Right lobe of liver (tissue), 6 donors: ENCODE measurements around the gene RTKN. TPM values are rescaled to one million over a fixed set of nuclear protein-coding genes. Genes with fewer than 3 reads are reported as not detected.

Source experiments
- ATAC-seq, 4 donors: fragments of 200-7000 bp; cut with Tn5 transposase; one replicate each; pipeline ENCODE4 v1.9.1; 2020; ENCODE audit warnings: mild to moderate bottlenecking in 4 of 4, moderate library complexity in 4 of 4
- DNase-seq, 3 donors: peaks; one replicate each; pipeline ENCODE4 v3.0.0-alpha.2; 2020
- H3K27ac ChIP-seq, 3 donors: fragments of 200-600 bp; one replicate each; pipeline ENCODE4 v1.8.0; 2022
- H3K27me3 ChIP-seq, 2 donors: fragments of 200-600 bp; one replicate each; pipeline ENCODE4 v1.8.0; 2022
- H3K36me3 ChIP-seq, 4 donors: fragments of 200-600 bp; sonication (generic) in 1 of 4; one replicate each; pipeline versions ENCODE4 v1.5.1 to v1.8.0; 2017 to 2022; ENCODE audit warnings: control low read depth in 1 of 4
- H3K4me1 ChIP-seq, 4 donors: fragments of 200-600 bp; sonication (generic) in 1 of 4; one replicate each; pipeline versions ENCODE4 v1.5.1 to v1.8.0; 2017 to 2022; ENCODE audit warnings: control low read depth in 1 of 4
- H3K4me3 ChIP-seq, 3 donors: fragments of 200-600 bp; one replicate each; pipeline ENCODE4 v1.8.0; 2022
- H3K9me3 ChIP-seq, 4 donors: fragments of 200-600 bp; sonication (generic) in 1 of 4; one replicate each; pipeline versions ENCODE4 v1.5.1 to v1.8.0; 2017 to 2022; ENCODE audit warnings: control low read depth in 1 of 4
- CTCF ChIP-seq, 4 donors: fragments of 200-600 bp in 3 of 4; fragments of 450-650 bp in 1 of 4; IDR thresholded peaks; one replicate each; pipeline versions ENCODE4 v1.5.1 to v1.8.0; 2016 to 2022; ENCODE audit warnings: antibody characterized with exemption in 4 of 4, mild to moderate bottlenecking in 2 of 4
- POLR2A ChIP-seq: fragments of 450-650 bp; IDR thresholded peaks from one replicate; pipeline ENCODE4 v1.6.1; 2017; ENCODE audit warnings: antibody characterized with exemption, mild to moderate bottlenecking
- WGBS: methylation state at CpG from one replicate; pipeline ENCODE4 v1.1.6; 2018; ENCODE audit warnings: low coverage, low lambda C conversion rate; ENCODE audit not compliant: insufficient coverage; ENCODE audit errors: missing lambda C conversion rate; 5-methylcytosine and 5-hydroxymethylcytosine counted together
- intact Hi-C, 2 donors: fragments of 100-400 bp; cut with DNase I; formaldehyde crosslinking; loops; one replicate each; pipeline versions ENCODE4 v1.11.2 to v1.14.1; 2022
- total RNA-seq, 6 experiments: library from RNA; depleted of rRNA in 2 of 6; stranded (reverse); fragments of >200 nt in 2 of 6; fragmentation: NEBNext Ultra II Directional in 3 of 6; extraction: Animal tissue kit (Norgen Biotek cat#: 25700) in 3 of 6; gene quantifications; one replicate each; pipeline versions ENCODE4 v1.1.0 to v1.2.4, GENCODE V29; 2016 to 2023
- donor health status: DM: no; HTN: yes; CAD: no.
- donor health status: DM: no; HTN: no; CAD: no.
- donor health status: DM: no; HTN: no; CAD: no.
- donor health status: DM: no; HTN: yes; CAD: no.
- donor health status: DM: no; HTN: yes; CAD: no.

RTKN gene
- total RNA-seq, 6 experiments from 2014 or later: 61.5 to 103 (median 83.0) TPM

- Histone ChIP-seq H3K27ac (peak overlapping the region; percentile 72 to 94 (median 91)), H3K4me1 (peaks cover 0 to 64% (median 25%) of the 10 kb centered on the region in 4 donors), H3K9me3 (no peaks in the 10 kb centered on the region), H3K4me3 (peak overlapping the region; percentile 67 to 79 (median 67)), H3K27me3 (no peaks in the 10 kb centered on the region), H3K36me3 (no peaks in the 10 kb centered on the region)
- intact Hi-C loops: no loop called here
- no peak for TF ChIP-seq POLR2A
- no peak for TF ChIP-seq CTCF (IDR thresholded peaks at IDR 0.05)
- DNase-seq: no peak
- WGBS: 29% methylated on average over 12 of the region's 33 CpGs
- ATAC-seq: peak in 3 of 4 donors; percentile 0 to 2 (median 1)
These were observed 507 bp downstream of the RTKN start for GRCh38 chr2:74441170-74441689.

- peak overlapping the region; percentile 67 to 79 (median 67) for H3K4me3 ChIP-seq
- H3K36me3 ChIP-seq: peaks cover 0 to 3% (median 0%) of the 10 kb centered on the region in 4 donors
- H3K4me1 ChIP-seq: peaks cover 0 to 59% (median 24%) of the 10 kb centered on the region in 4 donors
- peak overlapping the region; percentile 72 to 94 (median 91) for H3K27ac ChIP-seq
- TF ChIP-seq POLR2A (peak; percentile 45), CTCF (IDR thresholded peaks at IDR 0.05) (peak; percentile 10 to 55 (median 26))
- intact Hi-C loops: no loop called here
- H3K9me3 ChIP-seq: no peaks in the 10 kb centered on the region
- no peaks in the 10 kb centered on the region for H3K27me3 ChIP-seq
- WGBS: 5% methylated on average over 26 of the region's 45 CpGs
- ATAC-seq (peak; percentile 78 to 89 (median 80)), DNase-seq (peak; percentile 88 to 92 (median 92))
These were observed 1.2 kb downstream of the RTKN start for GRCh38 chr2:74440378-74441169.

- Histone ChIP-seq H3K27ac (peak overlapping the region; percentile 72 to 94 (median 91)), H3K4me1 (peaks cover 0 to 53% (median 20%) of the 10 kb centered on the region in 4 donors), H3K27me3 (no peaks in the 10 kb centered on the region), H3K4me3 (peak overlapping the region; percentile 67 to 79 (median 67)), H3K36me3 (peaks cover 0 to 3% (median 0%) of the 10 kb centered on the region in 4 donors), H3K9me3 (no peaks in the 10 kb centered on the region)
- intact Hi-C loops: no loop called here
- TF ChIP-seq POLR2A (no peak), CTCF (IDR thresholded peaks at IDR 0.05) (no peak)
- DNase-seq (peak; percentile 60 to 71 (median 69)), ATAC-seq (peak; percentile 3 to 13 (median 9))
- WGBS: 17% methylated on average over 8 of the region's 14 CpGs
These were observed 1.8 kb downstream of the RTKN start for GRCh38 chr2:74439803-74440377.

GRCh38 chr2:74439373-74439772, 2.4 kb downstream of the RTKN start:
- TF ChIP-seq POLR2A: no peak
- no peak for TF ChIP-seq CTCF (IDR thresholded peaks at IDR 0.05)
- Histone ChIP-seq H3K4me3 (peak overlapping the region; percentile 67 to 79 (median 67)), H3K4me1 (peaks cover 0 to 47% (median 18%) of the 10 kb centered on the region in 4 donors), H3K9me3 (no peaks in the 10 kb centered on the region), H3K36me3 (peaks cover 0 to 3% (median 0%) of the 10 kb centered on the region in 4 donors), H3K27me3 (no peaks in the 10 kb centered on the region), H3K27ac (peak overlapping the region in 1 of 3 donors; percentile 72)
- DNase-seq: peak in 1 of 3 donors; percentile 41
- no peak for ATAC-seq
- 20% methylated on average over 1 of the region's 3 CpGs for WGBS
- intact Hi-C loops: no loop called here
